PC-3 (cell line): Measurements from ENCODE around the gene FLVCR1. TPM values are rescaled to one million over a fixed set of nuclear protein-coding genes. Genes with fewer than 3 reads are reported as not detected.

ENCODE experiments used
- ATAC-seq: fragments of 200-7000 bp; cut with Tn5 transposase; 2 replicates; pipeline ENCODE4 v1.9.1; 2020; ENCODE audit warnings: mild to moderate bottlenecking, moderate library complexity
- BruUV-seq: library from RNA; stranded (reverse); fragments of 400-500 nt; replicated peaks from 2 replicates; lab custom pipeline; 2021; lab: Mats Ljungman, UMichigan
- CTCF ChIA-PET: fragments of 300-600 bp; sonication (Branson Sonifier 250); formaldehyde crosslinking; loops from one replicate; lab custom pipeline; 2022; ENCODE audit warnings: antibody characterized with exemption; lab: Charles Lee
- POLR2A ChIA-PET: fragments of 300-600 bp; sonication (Branson Sonifier 250); formaldehyde crosslinking; loops from one replicate; lab custom pipeline; 2022; ENCODE audit warnings: antibody characterized with exemption; ENCODE audit not compliant: unreplicated experiment; lab: Charles Lee
- DNase-seq: peaks from one replicate; pipeline ENCODE4 v3.0.0-alpha.2; 2015
- H2AFZ ChIP-seq: fragments of 300-600 bp; sonication (generic); 2 replicates; pipeline ENCODE4 v1.6.0; 2016; ENCODE audit warnings: antibody characterized with exemption, low read length
- H3F3A ChIP-seq: fragments of 300-600 bp; sonication (generic); one replicate; pipeline ENCODE4 v1.6.0; 2017; ENCODE audit warnings: antibody characterized with exemption, low read length, control low read depth, mild to moderate bottlenecking; ENCODE audit not compliant: unreplicated experiment
- H3K27ac ChIP-seq: fragments of 300-600 bp; sonication (generic); 2 replicates; pipeline ENCODE4 v1.5.1; 2016; ENCODE audit warnings: mild to moderate bottlenecking, low read length
- H3K27me3 ChIP-seq: fragments of 300-600 bp; sonication (generic); 2 replicates; pipeline ENCODE4 v1.6.1; 2016; ENCODE audit warnings: low read length, mixed read lengths
- H3K36me3 ChIP-seq: fragments of 300-600 bp; sonication (generic); 2 replicates; pipeline ENCODE4 v1.6.1; 2016; ENCODE audit warnings: low read depth, mixed run types, low read length, mixed read lengths
- H3K4me1 ChIP-seq: fragments of 300-600 bp; sonication (generic); 2 replicates; pipeline ENCODE4 v1.5.1; 2016; ENCODE audit warnings: low read length; ENCODE audit not compliant: insufficient read depth
- H3K4me2 ChIP-seq: fragments of 300-600 bp; sonication (generic); 2 replicates; pipeline ENCODE4 v1.6.0; 2016; ENCODE audit warnings: low read length
- H3K4me3 ChIP-seq: fragments of 300-600 bp; sonication (generic); 2 replicates; pipeline ENCODE4 v1.5.1; 2016; ENCODE audit warnings: mild to moderate bottlenecking, low read length, mixed read lengths
- H3K79me2 ChIP-seq: fragments of 300-600 bp; sonication (generic); 2 replicates; pipeline ENCODE4 v1.6.1; 2017; ENCODE audit warnings: low read length, mixed read lengths
- H3K9ac ChIP-seq: fragments of 300-600 bp; sonication (generic); 2 replicates; pipeline ENCODE4 v1.6.0; 2016; ENCODE audit warnings: mild to moderate bottlenecking, low read length
- H3K9me2 ChIP-seq: fragments of 300-600 bp; sonication (generic); replicated peaks from 2 replicates; pipeline ENCODE4 v1.6.1; 2016; ENCODE audit warnings: mixed run types, low read length, mixed read lengths
- H3K9me3 ChIP-seq: fragments of 300-600 bp; sonication (generic); 2 replicates; pipeline ENCODE4 v1.6.1; 2016; ENCODE audit warnings: low read length, mixed read lengths
- H4K20me1 ChIP-seq: fragments of 300-600 bp; sonication (generic); 2 replicates; pipeline ENCODE4 v1.6.1; 2016; ENCODE audit warnings: low read length, mixed read lengths
- EZH2 ChIP-seq: fragments of 300-600 bp; sonication (generic); IDR thresholded peaks from one replicate; pipeline ENCODE4 v1.6.1; 2017; ENCODE audit warnings: antibody characterized with exemption, mild to moderate bottlenecking, low read length; ENCODE audit not compliant: unreplicated experiment
- EZH2phosphoT487 ChIP-seq: fragments of 300-600 bp; sonication (generic); IDR thresholded peaks from 2 replicates; pipeline ENCODE4 v1.6.1; 2018; ENCODE audit warnings: mild to moderate bottlenecking, antibody characterized with exemption, low read length, borderline replicate concordance
- intact Hi-C: fragments of 100-400 bp; cut with micrococcal nuclease; formaldehyde crosslinking; loops from 2 replicates; pipeline ENCODE4 v1.9.0; 2023
- total RNA-seq: library from RNA; depleted of rRNA; stranded (reverse); fragments of >200 nt; gene quantifications from 2 replicates; pipeline ENCODE4 v1.2.3, GENCODE V29; 2014
- TF ChIP-seq, protein P1 (sequence below): fragments of 300-600 bp; sonication (generic); conservative IDR thresholded peaks from 2 replicates; pipeline ENCODE4 v1.5.1; 2017; ENCODE audit warnings: antibody characterized with exemption, low read depth, mild to moderate bottlenecking, low read length

Gene FLVCR1
- total RNA-seq, 1 experiment from 2014 or later = 13.9 TPM

DNA sequence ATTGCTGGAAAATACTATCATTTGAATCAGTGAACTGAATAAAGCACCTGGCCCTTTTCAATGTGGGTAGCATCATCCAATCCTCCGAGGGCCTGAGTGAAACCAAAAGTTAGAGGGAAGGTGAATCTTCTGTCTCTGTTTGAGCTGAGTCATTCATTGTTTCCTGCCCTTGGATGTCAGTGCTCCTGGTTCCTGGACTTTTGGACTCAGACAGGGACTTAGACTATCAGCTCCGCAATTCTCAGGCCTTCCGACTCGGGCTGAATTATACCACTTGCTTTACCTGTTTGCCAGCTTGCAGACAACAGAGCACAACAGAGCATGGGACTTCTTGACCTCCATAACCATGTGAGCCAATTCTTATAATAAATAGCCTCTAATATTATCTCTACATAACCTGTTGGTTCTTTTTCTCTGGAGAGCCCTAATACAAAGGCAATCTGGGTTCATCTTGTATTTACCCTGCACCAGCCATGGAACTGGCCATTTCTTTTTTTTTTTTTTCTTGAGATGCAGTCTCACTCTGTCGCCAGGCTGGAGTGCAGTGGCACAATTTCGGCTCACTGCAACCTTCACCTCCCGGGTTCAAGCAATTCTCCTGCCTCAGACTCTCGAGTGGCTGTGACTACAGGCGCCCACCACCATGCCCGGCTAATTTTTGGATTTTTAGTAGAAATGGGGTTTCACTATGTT, 73.1 kb downstream of the FLVCR1 start:
- H3K4me2 ChIP-seq = no peak overlapping the region
- no peaks in the 10 kb centered on the region for H3K9me2 ChIP-seq
- POLR2A ChIA-PET = no interaction called here
- H3K79me2 ChIP-seq = no peaks in the 10 kb centered on the region
- ATAC-seq = peak; percentile 74
- H3F3A ChIP-seq = no peaks in the 10 kb centered on the region
- DNase-seq = peak; percentile 22
- no peaks in the 10 kb centered on the region for H3K27me3 ChIP-seq
- H3K36me3 ChIP-seq = no peaks in the 10 kb centered on the region
- intact Hi-C loops = no loop called here
- H4K20me1 ChIP-seq = no peaks in the 10 kb centered on the region
- no peak overlapping the region for H2AFZ ChIP-seq
- no peak overlapping the region for H3K27ac ChIP-seq
- BruUV-seq = no TSS peak
- TF ChIP-seq EZH2phosphoT487 (no peak), EZH2 (no peak)
- TF ChIP-seq, protein P1, sequence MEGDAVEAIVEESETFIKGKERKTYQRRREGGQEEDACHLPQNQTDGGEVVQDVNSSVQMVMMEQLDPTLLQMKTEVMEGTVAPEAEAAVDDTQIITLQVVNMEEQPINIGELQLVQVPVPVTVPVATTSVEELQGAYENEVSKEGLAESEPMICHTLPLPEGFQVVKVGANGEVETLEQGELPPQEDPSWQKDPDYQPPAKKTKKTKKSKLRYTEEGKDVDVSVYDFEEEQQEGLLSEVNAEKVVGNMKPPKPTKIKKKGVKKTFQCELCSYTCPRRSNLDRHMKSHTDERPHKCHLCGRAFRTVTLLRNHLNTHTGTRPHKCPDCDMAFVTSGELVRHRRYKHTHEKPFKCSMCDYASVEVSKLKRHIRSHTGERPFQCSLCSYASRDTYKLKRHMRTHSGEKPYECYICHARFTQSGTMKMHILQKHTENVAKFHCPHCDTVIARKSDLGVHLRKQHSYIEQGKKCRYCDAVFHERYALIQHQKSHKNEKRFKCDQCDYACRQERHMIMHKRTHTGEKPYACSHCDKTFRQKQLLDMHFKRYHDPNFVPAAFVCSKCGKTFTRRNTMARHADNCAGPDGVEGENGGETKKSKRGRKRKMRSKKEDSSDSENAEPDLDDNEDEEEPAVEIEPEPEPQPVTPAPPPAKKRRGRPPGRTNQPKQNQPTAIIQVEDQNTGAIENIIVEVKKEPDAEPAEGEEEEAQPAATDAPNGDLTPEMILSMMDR = no peak
- H3K9ac ChIP-seq = no peak overlapping the region
- H3K4me3 ChIP-seq = no peak overlapping the region
- H3K4me1 ChIP-seq = 0 out of 2 replicates have a peak, but pooled peaks cover 6% of the 10 kb centered on the region
- CTCF ChIA-PET = no interaction called here
- H3K9me3 ChIP-seq = no peaks in the 10 kb centered on the region

DNA sequence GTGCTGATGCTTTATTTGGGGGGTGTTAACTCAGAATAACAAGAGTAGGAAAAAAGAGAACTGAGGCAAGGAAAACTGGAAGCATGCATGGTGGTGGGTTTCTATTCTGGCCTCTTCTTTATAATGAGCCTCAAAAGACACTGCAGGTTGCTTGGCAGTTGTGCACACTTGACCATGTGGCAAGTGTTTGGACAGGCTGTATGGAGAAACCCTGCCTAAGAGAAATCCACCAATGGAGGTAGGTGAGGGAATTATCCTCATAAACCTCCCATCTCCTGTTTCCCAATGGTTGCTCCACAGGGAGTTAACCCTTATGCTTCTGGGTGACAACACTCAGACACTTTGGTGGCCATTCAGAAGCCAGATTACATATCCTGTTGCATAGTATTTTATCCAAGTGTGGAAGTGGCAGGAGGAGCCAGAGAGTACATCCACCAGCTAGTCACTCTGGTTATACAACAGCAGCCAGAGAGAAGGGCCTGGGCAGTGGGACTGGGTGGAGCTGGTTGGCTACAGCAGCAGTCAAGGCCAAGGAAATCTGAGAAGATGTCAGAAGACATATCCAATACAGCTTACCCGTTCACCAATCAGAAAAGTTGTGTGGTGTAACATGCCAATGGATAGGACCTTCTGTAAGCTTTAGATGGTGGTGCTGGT, 75.9 kb downstream of the FLVCR1 start:
- H3K4me3 ChIP-seq = no peak overlapping the region
- no peaks in the 10 kb centered on the region for H3K9me2 ChIP-seq
- BruUV-seq = no TSS peak
- no peak overlapping the region for H3K4me2 ChIP-seq
- DNase-seq (no peak), ATAC-seq (no peak)
- intact Hi-C loops = no loop called here
- no peaks in the 10 kb centered on the region for H3K79me2 ChIP-seq
- no peaks in the 10 kb centered on the region for H3K9me3 ChIP-seq
- no peaks in the 10 kb centered on the region for H3K27me3 ChIP-seq
- H3K4me1 ChIP-seq = 0 out of 2 replicates have a peak, but pooled peaks cover 6% of the 10 kb centered on the region
- CTCF ChIA-PET = no interaction called here
- H4K20me1 ChIP-seq = no peaks in the 10 kb centered on the region
- POLR2A ChIA-PET = no interaction called here
- H2AFZ ChIP-seq = no peak overlapping the region
- no peak overlapping the region for H3K9ac ChIP-seq
- TF ChIP-seq, protein P1 = no peak
- TF ChIP-seq EZH2phosphoT487 = no peak
- TF ChIP-seq EZH2 = no peak
- H3F3A ChIP-seq = no peaks in the 10 kb centered on the region
- no peak overlapping the region for H3K27ac ChIP-seq
- no peaks in the 10 kb centered on the region for H3K36me3 ChIP-seq
